ENCODE data around the gene ZFPL1.

Gene ZFPL1

DNA sequence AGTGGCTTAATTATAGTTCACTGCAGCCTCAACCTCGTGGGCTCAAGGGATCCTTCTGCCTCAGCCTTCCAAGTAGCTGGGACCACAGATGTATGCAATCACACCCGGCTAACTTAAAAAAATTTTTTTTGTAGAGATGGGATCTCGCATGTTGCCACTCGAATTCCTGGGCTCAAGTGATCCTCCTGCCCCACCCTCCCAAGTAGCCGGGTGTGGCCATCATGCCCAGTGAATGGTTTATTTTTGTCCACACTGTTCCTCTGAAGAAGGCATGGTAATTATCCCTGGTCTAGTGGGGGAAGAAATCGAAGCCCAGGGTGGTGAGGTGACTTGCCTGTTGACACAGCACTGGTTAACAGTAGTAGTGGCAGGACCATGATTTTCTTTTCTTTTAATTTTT lies 41.1 kb upstream of the ZFPL1 start:
- no peak for DNase-seq (ENCODE audit: low read depth)
- TF ChIP-seq CTCF (IDR thresholded peaks at IDR 0.05; ENCODE audit: low read length, missing control alignments), result no peak
- H3K4me3 ChIP-seq (replicated peaks; ENCODE audit: low read depth, low read length), result no peak overlapping the region

DNA sequence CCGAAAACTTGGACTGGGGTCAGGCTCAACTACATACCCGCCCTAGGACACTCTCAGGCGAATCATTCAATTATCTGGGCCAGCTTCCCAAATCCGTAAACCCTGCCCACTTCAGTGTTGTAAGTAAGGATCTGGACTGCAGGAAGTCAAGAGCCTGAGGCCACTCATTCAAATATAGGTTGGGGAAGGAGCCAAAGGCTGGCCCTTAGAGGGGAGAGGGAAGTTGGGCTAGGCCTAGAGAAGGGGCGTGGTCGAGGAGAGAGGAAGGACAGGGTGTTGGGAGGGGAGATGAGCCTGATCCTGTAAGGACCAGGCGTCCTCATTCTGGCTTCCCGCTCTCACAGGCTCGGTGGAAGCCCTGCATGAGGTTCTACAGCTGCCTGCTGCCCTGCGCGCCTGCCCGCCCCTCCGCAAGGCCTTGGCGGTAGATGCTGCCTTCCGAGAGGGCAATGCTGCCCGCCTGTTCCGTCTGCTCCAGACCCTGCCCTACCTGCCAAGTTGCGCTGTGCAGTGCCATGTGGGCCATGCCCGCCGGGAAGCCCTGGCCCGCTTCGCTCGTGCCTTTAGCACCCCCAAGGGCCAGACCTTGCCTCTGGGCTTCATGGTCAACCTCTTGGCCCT lies 40.0 kb upstream of the ZFPL1 start:
- H3K4me3 ChIP-seq (replicated peaks; ENCODE audit: low read depth, low read length), result no peak overlapping the region
- DNase-seq (ENCODE audit: low read depth), result peak; percentile 31

GRCh38 chr11:65045061-65045460 lies 39.0 kb upstream of the ZFPL1 start:
- TF ChIP-seq CTCF (IDR thresholded peaks at IDR 0.05; ENCODE audit: low read length, missing control alignments), result no peak
- H3K4me3 ChIP-seq (replicated peaks; ENCODE audit: low read depth, low read length), result no peak overlapping the region
- no peak for DNase-seq (ENCODE audit: low read depth)

More for the DNA sequence above, 40.0 kb upstream of the ZFPL1 start:
- no peak for TF ChIP-seq CTCF (IDR thresholded peaks at IDR 0.05; ENCODE audit: low read length, missing control alignments)

DNA sequence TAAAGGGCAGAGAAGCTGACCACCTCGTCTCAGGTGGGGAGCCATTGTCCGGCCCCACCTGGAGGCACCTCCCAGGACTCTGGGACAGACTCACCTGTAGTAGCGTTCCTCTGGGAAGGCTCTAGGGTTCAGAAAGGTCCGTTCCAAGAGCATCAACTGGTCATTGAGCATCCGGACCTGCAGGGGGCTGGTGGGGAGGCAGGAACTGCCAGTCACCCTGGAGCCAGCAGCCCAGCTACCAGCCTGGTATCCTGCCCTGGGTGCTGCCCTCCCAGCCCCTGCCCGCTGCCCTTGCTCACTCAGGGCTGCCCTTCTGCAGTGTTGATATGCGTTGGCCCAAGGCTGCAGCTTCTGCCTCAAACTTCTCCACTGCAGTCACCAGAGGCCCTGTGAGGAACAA lies 38.3 kb upstream of the ZFPL1 start:
- no peak for TF ChIP-seq CTCF (IDR thresholded peaks at IDR 0.05; ENCODE audit: low read length, missing control alignments)
- DNase-seq (ENCODE audit: low read depth), result no peak
- H3K4me3 ChIP-seq (replicated peaks; ENCODE audit: low read depth, low read length), result no peak overlapping the region

- no peak for DNase-seq (ENCODE audit: low read depth)
- no peak for TF ChIP-seq CTCF (IDR thresholded peaks at IDR 0.05; ENCODE audit: low read length, missing control alignments)
- peak overlapping the region; percentile 48 for H3K4me3 ChIP-seq (replicated peaks; ENCODE audit: low read depth, low read length)
Observed at GRCh38 chr11:65047581-65048422, 36.2 kb upstream of the ZFPL1 start.

GRCh38 chr11:65051398-65051858 lies 32.6 kb upstream of the ZFPL1 start:
- DNase-seq (ENCODE audit: low read depth), result no peak
- H3K4me3 ChIP-seq (replicated peaks; ENCODE audit: low read depth, low read length), result no peak overlapping the region
- TF ChIP-seq CTCF (IDR thresholded peaks at IDR 0.05; ENCODE audit: low read length, missing control alignments), result no peak

All from fibroblast of pulmonary artery (primary cell).